Measurements from ENCODE around the gene EIF3L.
"Not testable (repeated sequence)": the region's sequence is repeated elsewhere in the genome, so short reads cannot be mapped to it uniquely, and the experiment has no call there.

The EIF3L gene

GRCh38 chr22:37849089-37849751 lies at the start of gene EIF3L:
EIF3L (plus strand) TSS chr22:37849419; CDS start chr22:37849450, 31 bp downstream.
- DNase-seq (ENCODE audit: low spot score), result peak; percentile 91

- not testable (repeated sequence) for DNase-seq (ENCODE audit: low spot score)
These were observed 49.2 kb upstream of the EIF3L start for GRCh38 chr22:37799979-37800378.

- no peak for DNase-seq (ENCODE audit: low spot score)
These were observed 47.3 kb upstream of the EIF3L start for GRCh38 chr22:37801946-37802309.

GRCh38 chr22:37802310-37803194 lies 46.7 kb upstream of the EIF3L start:
- peak; percentile 40 for DNase-seq (ENCODE audit: low spot score)

- no peak for DNase-seq (ENCODE audit: low spot score)
These were observed 46.0 kb upstream of the EIF3L start for GRCh38 chr22:37803195-37803638.

GRCh38 chr22:37803639-37804351 lies 45.4 kb upstream of the EIF3L start:
- no peak for DNase-seq (ENCODE audit: low spot score)

- no peak for DNase-seq (ENCODE audit: low spot score)
These were observed 44.8 kb upstream of the EIF3L start for GRCh38 chr22:37804352-37804880.

- DNase-seq (ENCODE audit: low spot score), result peak; percentile 79
These were observed 44.1 kb upstream of the EIF3L start for GRCh38 chr22:37804881-37805809.

- DNase-seq (ENCODE audit: low spot score), result no peak
These were observed 43.4 kb upstream of the EIF3L start for GRCh38 chr22:37805810-37806277.

- no peak for DNase-seq (ENCODE audit: low spot score)
These were observed 42.5 kb upstream of the EIF3L start for GRCh38 chr22:37806409-37807333.

GRCh38 chr22:37807410-37808293 lies 41.6 kb upstream of the EIF3L start, which contains the start of gene GCAT:
GCAT (plus strand) TSS chr22:37807934; CDS start chr22:37807968, 34 bp downstream.
- peak; percentile 94 for DNase-seq (ENCODE audit: low spot score)

GRCh38 chr22:37808294-37808657 lies 40.9 kb upstream of the EIF3L start:
- no peak for DNase-seq (ENCODE audit: low spot score)

- no peak for DNase-seq (ENCODE audit: low spot score)
These were observed 39.4 kb upstream of the EIF3L start for GRCh38 chr22:37809672-37810333.

- no peak for DNase-seq (ENCODE audit: low spot score)
These were observed 37.4 kb upstream of the EIF3L start for GRCh38 chr22:37811867-37812266.

GRCh38 chr22:37812869-37813678 lies 36.1 kb upstream of the EIF3L start:
- no peak for DNase-seq (ENCODE audit: low spot score)

GRCh38 chr22:37815593-37815992 lies 33.6 kb upstream of the EIF3L start:
- no peak for DNase-seq (ENCODE audit: low spot score)

- no peak for DNase-seq (ENCODE audit: low spot score)
These were observed 32.6 kb upstream of the EIF3L start for GRCh38 chr22:37816543-37817180.
